SK-N-MC (cell line): ENCODE measurements around the gene ARFRP1.

Experiments
- DNase-seq: peaks from one replicate; pipeline ENCODE4 v3.0.0-alpha.2; 2011; ENCODE audit warnings: low read depth, low spot score
- H3K27ac ChIP-seq: fragments of 200-600 bp; sonication (generic); 2 replicates; pipeline ENCODE4 v1.5.1; 2016; ENCODE audit warnings: mixed run types
- H3K36me3 ChIP-seq: fragments of 200-600 bp; sonication (generic); 2 replicates; pipeline ENCODE4 v1.6.1; 2017; ENCODE audit warnings: antibody characterized with exemption, low read length, mixed read lengths; ENCODE audit not compliant: insufficient read depth
- H3K4me3 ChIP-seq: fragments of 200-600 bp; sonication (generic); 2 replicates; pipeline ENCODE4 v1.5.1; 2016
- H3K9ac ChIP-seq: fragments of 200-600 bp; sonication (generic); 2 replicates; pipeline ENCODE4 v1.8.0; 2017; ENCODE audit warnings: mixed run types, mixed read lengths; ENCODE audit not compliant: insufficient read length
- H3K9me3 ChIP-seq: fragments of 200-600 bp; sonication (generic); 2 replicates; pipeline ENCODE4 v1.6.1; 2017; ENCODE audit warnings: low read depth, mild to moderate bottlenecking, antibody characterized with exemption, low read length, moderate library complexity, mixed read lengths
- EZH2 ChIP-seq: fragments of 200-600 bp; sonication (generic); IDR thresholded peaks from one replicate; pipeline ENCODE4 v1.6.1; 2017; ENCODE audit warnings: antibody characterized with exemption
- FOXP2 ChIP-seq: optimal IDR thresholded peaks from 2 replicates; pipeline ENCODE3; 2011; ENCODE audit warnings: mild to moderate bottlenecking, moderate library complexity; ENCODE audit not compliant: insufficient read depth; ENCODE audit errors: extremely low read length, control extremely low read depth
- POLR2AphosphoS5 ChIP-seq: IDR thresholded peaks from 2 replicates; pipeline ENCODE4 v1.6.1; 2012; ENCODE audit warnings: mild to moderate bottlenecking, low read depth, low read length, borderline replicate concordance

ARFRP1 gene

DNA sequence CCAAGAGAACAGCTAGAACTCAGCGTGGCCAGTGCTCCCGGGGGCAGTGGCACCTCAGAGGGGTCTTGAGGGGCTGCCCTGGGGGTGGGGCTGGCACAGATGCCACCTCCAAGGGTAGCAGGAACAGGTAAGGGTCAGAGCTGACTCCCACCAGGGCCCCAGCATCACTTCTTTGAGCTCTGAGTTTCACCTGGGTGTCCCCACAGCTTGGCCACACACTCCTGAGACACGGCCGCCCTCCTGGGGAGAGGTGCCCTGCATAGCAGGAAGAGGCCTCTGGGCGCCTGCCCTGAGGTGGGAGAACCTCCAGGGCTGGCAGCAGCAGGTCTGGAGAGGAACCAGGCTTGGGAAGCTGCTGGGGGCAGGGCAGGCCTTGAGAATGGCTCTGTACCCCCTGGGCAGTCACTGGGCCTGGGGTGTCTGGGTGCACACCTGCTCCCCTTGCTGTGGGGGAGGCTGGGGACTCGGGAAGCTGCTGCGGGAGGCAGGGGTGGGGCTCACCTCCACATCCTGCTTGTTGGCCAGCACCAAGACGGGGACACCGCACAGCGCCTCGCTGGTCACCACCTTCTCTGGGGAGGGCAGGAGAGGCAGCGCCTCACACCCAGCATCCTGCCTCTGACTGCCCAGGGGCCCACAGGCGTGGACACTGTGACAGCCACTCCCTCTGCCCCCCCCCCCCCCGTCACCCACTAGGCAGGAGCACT lies 6.3 kb downstream of the ARFRP1 start:
- no peaks in the 10 kb centered on the region for H3K9me3 ChIP-seq

DNA sequence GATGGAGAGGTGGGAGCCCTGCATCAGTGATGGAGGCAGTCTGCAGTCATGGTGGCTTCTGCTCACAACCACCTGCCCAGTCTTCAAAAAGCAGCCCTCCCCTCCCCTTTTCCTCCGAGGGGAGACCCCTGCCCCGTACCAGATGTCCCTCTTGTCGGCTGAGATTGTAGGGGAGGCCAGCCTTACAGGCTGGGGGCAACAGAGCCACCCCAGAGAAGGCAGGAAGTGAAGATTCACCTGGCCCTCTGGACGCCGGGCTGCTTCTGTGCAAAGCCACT lies 6.8 kb downstream of the ARFRP1 start:
- H3K36me3 ChIP-seq: peaks cover 5% of the 10 kb centered on the region; the same call in 1 of the 2 replicates
- H3K9me3 ChIP-seq: no peaks in the 10 kb centered on the region
- no peak overlapping the region for H3K27ac ChIP-seq
- no peak overlapping the region for H3K4me3 ChIP-seq
- no peak overlapping the region for H3K9ac ChIP-seq
- no peak for TF ChIP-seq EZH2
- no peak for TF ChIP-seq POLR2AphosphoS5
- no peak for TF ChIP-seq FOXP2
- no peak for DNase-seq

More for the DNA sequence above, 6.3 kb downstream of the ARFRP1 start:
- TF ChIP-seq EZH2: no peak
- TF ChIP-seq FOXP2: no peak
- no peak; the same call in 1 of the 2 replicates for TF ChIP-seq POLR2AphosphoS5
- Histone ChIP-seq H3K36me3 (peaks cover 7% of the 10 kb centered on the region; the same call in 1 of the 2 replicates), H3K27ac (no peak overlapping the region), H3K9ac (no peak overlapping the region), H3K4me3 (no peak overlapping the region)
- no peak for DNase-seq

DNA sequence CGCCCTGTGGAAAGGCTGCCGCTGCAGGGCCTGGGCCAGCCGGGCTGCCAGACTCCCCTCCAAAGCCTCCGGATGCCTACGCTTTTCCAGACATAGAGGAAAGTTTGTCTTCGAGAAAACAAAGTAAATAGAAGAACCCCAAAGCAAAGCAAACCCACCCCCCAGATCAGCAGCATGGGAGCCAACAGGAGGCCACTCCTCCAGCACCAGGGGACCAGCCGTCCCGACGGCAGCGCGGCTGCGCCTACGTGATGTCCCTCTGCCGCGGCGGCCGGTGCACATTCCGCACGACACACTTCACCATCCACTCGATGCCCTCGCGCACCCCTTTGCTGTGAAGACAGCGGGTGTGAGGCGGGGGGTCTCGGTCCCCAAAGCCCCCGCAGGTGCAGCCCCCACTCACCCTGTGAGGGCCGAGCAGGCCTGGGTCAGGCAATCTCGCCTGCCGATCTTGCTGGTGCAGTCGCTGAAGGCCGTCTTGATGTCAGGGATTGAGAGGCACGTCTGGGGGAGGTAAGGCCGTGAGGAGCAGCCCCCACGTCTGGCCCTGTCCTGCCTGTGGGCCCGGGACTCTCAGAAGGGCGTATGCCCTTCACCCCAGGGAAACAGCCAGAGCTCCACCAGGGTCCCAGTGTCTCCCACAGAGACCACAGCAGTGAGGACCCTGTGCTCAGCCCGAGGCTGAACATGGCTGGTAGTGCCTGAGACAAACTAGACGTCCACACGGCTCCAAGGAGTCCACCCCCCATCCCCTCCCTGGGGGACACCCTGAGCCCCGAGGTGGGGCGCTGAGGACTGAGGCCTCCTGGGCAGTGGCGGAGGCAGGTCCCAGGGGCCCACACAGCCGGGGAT lies 7.4 kb downstream of the ARFRP1 start:
- Histone ChIP-seq H3K9ac (no peak overlapping the region), H3K4me3 (no peak overlapping the region), H3K36me3 (no peaks in the 10 kb centered on the region; the same call in 1 of the 2 replicates), H3K9me3 (no peaks in the 10 kb centered on the region), H3K27ac (no peak overlapping the region)
- no peak for DNase-seq
- TF ChIP-seq EZH2: no peak
- TF ChIP-seq FOXP2: no peak
- TF ChIP-seq POLR2AphosphoS5: no peak

DNA sequence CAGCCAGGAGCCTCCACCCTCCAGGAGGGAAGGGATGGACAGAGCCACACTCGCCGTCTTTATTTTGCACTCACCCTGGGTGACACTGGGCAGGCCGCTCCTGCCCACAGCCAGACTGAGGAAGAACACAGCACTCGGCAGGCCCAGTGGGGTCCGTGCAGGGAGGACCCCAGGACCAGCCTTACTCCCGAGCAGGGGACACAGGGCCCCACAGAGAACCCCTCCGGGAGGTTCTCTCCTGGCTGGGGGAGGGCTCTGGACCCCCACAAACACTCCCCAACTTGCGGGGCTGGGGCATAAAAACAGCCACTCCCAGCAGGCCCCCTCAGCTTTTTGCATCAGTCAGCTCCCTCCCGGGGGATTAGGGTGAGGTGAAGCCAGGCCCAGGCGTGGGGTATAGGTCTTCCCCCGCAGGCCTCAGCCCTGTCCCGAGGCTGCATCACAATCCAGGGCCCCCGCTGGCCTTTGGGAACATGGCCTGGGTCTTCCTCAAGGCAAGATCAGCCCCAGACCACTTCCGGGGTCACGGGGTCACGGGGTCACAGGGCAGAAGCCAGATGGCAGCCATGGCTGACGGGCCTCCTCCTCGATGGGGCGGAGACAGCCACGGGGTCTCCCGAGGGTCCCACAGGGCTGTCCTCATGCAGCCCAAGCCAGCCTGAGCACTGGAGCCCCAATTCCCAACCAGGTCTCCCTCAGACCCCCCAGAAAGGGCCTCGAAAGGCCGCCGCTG lies 8.1 kb downstream of the ARFRP1 start:
- Histone ChIP-seq H3K27ac (no peak overlapping the region), H3K36me3 (no peaks in the 10 kb centered on the region), H3K9me3 (no peaks in the 10 kb centered on the region), H3K4me3 (no peak overlapping the region), H3K9ac (no peak overlapping the region)
- TF ChIP-seq FOXP2 (no peak), POLR2AphosphoS5 (0 out of 2 replicates have a peak, but pooled peaks have one; percentile 4), EZH2 (no peak)
- DNase-seq: no peak

DNA sequence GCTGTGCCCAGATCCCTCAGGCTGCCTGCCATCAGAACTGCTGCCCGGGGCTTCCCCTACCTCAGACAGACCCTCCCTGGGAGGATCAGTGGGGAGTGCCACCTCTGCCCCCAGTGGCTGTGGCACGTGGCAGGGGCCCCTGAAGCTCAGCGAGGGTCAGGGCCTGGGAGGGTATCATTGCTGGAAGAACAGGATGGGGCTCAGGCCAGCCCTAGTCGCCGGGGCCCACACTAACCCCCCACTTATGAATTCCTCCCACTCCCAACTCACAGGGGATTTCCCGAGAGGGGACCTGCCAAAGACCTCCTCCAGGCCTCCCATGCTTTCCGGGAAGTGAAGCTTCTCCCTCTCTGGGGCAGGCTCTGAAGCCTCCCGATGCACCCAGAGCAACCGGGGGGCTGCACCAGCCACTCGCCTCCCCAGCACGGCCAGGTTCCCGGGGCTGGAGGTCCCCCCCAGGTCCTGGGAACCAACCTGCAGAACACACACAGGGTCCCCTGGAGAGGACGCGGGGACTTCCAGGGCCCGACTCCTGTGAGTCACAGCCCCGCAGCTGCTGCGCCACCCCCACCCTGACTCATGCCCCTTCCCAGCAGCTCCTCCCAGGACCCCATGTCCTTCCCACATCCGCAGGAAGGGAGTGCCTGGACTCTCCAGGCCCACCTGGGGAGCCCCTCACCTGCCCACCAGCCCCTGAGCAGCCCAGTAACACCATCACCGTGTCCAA lies 8.9 kb downstream of the ARFRP1 start:
- DNase-seq: no peak
- H3K4me3 ChIP-seq: no peak overlapping the region
- H3K9me3 ChIP-seq: no peaks in the 10 kb centered on the region
- no peak overlapping the region for H3K27ac ChIP-seq
- no peaks in the 10 kb centered on the region for H3K36me3 ChIP-seq
- TF ChIP-seq POLR2AphosphoS5 (peak; percentile 40; the same call in 1 of the 2 replicates), FOXP2 (no peak)
- no peak overlapping the region for H3K9ac ChIP-seq

DNA sequence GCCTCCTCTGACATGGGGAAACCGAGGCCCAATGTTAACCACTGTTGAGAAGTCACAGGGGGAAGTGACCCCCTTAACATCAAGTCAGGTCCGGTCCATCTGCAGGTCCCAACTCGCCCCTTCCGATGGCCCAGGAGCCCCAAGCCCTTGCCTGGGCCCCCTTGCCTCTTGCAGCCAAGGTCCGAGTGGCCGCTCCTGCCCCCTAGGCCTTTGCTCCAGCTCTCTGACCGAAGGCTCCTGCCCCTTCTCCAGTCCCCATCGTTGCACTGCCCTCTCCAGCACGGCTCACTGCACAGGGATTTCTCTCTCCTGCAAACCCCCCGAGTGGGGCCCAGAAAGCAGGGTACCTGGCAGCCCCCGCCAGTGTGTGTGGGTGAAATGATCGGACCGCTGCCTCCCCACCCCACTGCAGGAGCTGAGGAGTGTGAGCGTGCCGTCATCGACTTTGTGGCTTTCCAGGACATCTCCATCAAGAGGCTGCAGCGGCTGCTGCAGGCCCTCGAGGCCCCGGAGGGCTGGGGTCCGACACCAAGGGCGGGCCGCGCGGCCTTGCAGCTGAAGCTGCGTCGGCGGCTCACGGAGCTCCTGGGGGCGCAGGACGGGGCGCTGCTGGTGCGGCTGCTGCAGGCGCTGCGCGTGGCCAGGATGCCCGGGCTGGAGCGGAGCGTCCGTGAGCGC lies 9.8 kb downstream of the ARFRP1 start:
- Histone ChIP-seq H3K36me3 (no peaks in the 10 kb centered on the region), H3K9me3 (no peaks in the 10 kb centered on the region), H3K9ac (no peak overlapping the region), H3K4me3 (no peak overlapping the region), H3K27ac (no peak overlapping the region)
- DNase-seq: no peak
- no peak for TF ChIP-seq FOXP2
- TF ChIP-seq EZH2: no peak
- no peak for TF ChIP-seq POLR2AphosphoS5

DNA sequence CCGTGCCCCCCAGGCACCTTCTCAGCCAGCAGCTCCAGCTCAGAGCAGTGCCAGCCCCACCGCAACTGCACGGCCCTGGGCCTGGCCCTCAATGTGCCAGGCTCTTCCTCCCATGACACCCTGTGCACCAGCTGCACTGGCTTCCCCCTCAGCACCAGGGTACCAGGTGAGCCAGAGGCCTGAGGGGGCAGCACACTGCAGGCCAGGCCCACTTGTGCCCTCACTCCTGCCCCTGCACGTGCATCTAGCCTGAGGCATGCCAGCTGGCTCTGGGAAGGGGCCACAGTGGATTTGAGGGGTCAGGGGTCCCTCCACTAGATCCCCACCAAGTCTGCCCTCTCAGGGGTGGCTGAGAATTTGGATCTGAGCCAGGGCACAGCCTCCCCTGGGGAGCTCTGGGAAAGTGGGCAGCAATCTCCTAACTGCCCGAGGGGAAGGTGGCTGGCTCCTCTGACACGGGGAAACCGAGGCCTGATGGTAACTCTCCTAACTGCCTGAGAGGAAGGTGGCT lies 10.4 kb downstream of the ARFRP1 start:
- no peak for DNase-seq
- H3K36me3 ChIP-seq: no peaks in the 10 kb centered on the region
- TF ChIP-seq FOXP2 (no peak), POLR2AphosphoS5 (no peak), EZH2 (no peak)
- no peak overlapping the region for H3K27ac ChIP-seq
- no peak overlapping the region for H3K4me3 ChIP-seq
- H3K9me3 ChIP-seq: no peaks in the 10 kb centered on the region
- H3K9ac ChIP-seq: no peak overlapping the region
